HG02970 (cell line): ENCODE measurements around the gene CHD9.
"Not testable (repeated sequence)": the region's sequence is repeated elsewhere in the genome, so short reads cannot be mapped to it uniquely, and the experiment has no call there.

ENCODE experiments used
- ATAC-seq: cut with Tn5 transposase; IDR thresholded peaks from one replicate; pipeline ENCODE4 v1.9.1; 2021; ENCODE audit warnings: mild to moderate bottlenecking, moderate library complexity, moderate number of reproducible peaks; ENCODE audit not compliant: unreplicated experiment, low FRiP score

CHD9 gene

GRCh38 chr16:53054670-53055485, at the start of gene CHD9:
Gene CHD9, plus strand, starts transcription at chr16:53054991. Its CDS starts 101,099 bp downstream, at chr16:53156090.
- ATAC-seq = peak; percentile 68

GRCh38 chr16:53007095-53007494, 47.7 kb upstream of the CHD9 start:
- ATAC-seq = no peak

GRCh38 chr16:53014287-53014686, 40.5 kb upstream of the CHD9 start:
- ATAC-seq = no peak

GRCh38 chr16:53018834-53019416, 35.9 kb upstream of the CHD9 start:
- no peak for ATAC-seq

GRCh38 chr16:53022374-53022773, 32.4 kb upstream of the CHD9 start:
- ATAC-seq = no peak

- no peak for ATAC-seq
These were observed 30.7 kb upstream of the CHD9 start for GRCh38 chr16:53024045-53024444.

- no peak for ATAC-seq
These were observed 24.8 kb upstream of the CHD9 start for GRCh38 chr16:53029971-53030370.

GRCh38 chr16:53031323-53031942, 23.4 kb upstream of the CHD9 start:
- no peak for ATAC-seq

- ATAC-seq = no peak
These were observed 20.5 kb upstream of the CHD9 start for GRCh38 chr16:53034306-53034705.

GRCh38 chr16:53035176-53035942, 19.4 kb upstream of the CHD9 start:
- ATAC-seq = no peak

- no peak for ATAC-seq
These were observed 18.7 kb upstream of the CHD9 start for GRCh38 chr16:53036066-53036465.

- ATAC-seq = not testable (repeated sequence)
These were observed 18.1 kb upstream of the CHD9 start for GRCh38 chr16:53036711-53037110.

- no peak for ATAC-seq
These were observed 14.0 kb upstream of the CHD9 start for GRCh38 chr16:53040788-53041187.

- no peak for ATAC-seq
These were observed 13.3 kb upstream of the CHD9 start for GRCh38 chr16:53041320-53042051.

GRCh38 chr16:53042235-53042701, 12.5 kb upstream of the CHD9 start:
- no peak for ATAC-seq

GRCh38 chr16:53043428-53043831, 11.4 kb upstream of the CHD9 start:
- ATAC-seq = no peak

GRCh38 chr16:53043986-53044601, 10.7 kb upstream of the CHD9 start:
- no peak for ATAC-seq

- no peak for ATAC-seq
These were observed 9.2 kb upstream of the CHD9 start for GRCh38 chr16:53045341-53046220.

- not testable (repeated sequence) for ATAC-seq
These were observed 7.3 kb upstream of the CHD9 start for GRCh38 chr16:53047515-53047914.
